Neural crest cell (in vitro differentiated cells): ENCODE data around the gene TAX1BP1. TPM values are rescaled to one million over a fixed set of nuclear protein-coding genes. Genes with fewer than 3 reads are reported as not detected.
"Not testable (repeated sequence)": the region's sequence is repeated elsewhere in the genome, so short reads cannot be mapped to it uniquely, and the experiment has no call there.

Source experiments
- DNase-seq: peaks from one replicate; pipeline ENCODE4 v3.0.0; 2021; ENCODE audit warnings: low read depth, mixed read lengths, low spot score
- H3K27ac Mint-ChIP-seq: one replicate; pipeline ENCODE4 v1.8.0; 2021; ENCODE audit warnings: mild to moderate bottlenecking, mixed read lengths; ENCODE audit not compliant: unreplicated experiment
- H3K27me3 Mint-ChIP-seq: 2 replicates; pipeline ENCODE4 v1.8.0; 2021; ENCODE audit warnings: low read depth, mild to moderate bottlenecking, mixed read lengths
- H3K36me3 Mint-ChIP-seq: 2 replicates; pipeline ENCODE4 v1.8.0; 2021; ENCODE audit warnings: low read depth, mild to moderate bottlenecking, mixed read lengths
- H3K4me1 Mint-ChIP-seq: 2 replicates; pipeline ENCODE4 v1.8.0; 2021; ENCODE audit warnings: mixed read lengths
- H3K4me3 Mint-ChIP-seq: one replicate; pipeline ENCODE4 v1.8.0; 2021; ENCODE audit warnings: mild to moderate bottlenecking, mixed read lengths
- H3K9me3 Mint-ChIP-seq: 2 replicates; pipeline ENCODE4 v1.8.0; 2021; ENCODE audit warnings: mixed read lengths
- total RNA-seq: library from RNA; stranded (reverse); gene quantifications from 2 replicates; pipeline ENCODE4 v1.2.1, GENCODE V29; 2021
- TF ChIP-seq, protein P1 (sequence below): fragments of 200-600 bp; sonication (generic); conservative IDR thresholded peaks from 2 replicates; pipeline ENCODE4 v1.5.0; 2021; ENCODE audit warnings: antibody characterized with exemption, mild to moderate bottlenecking

Gene TAX1BP1
- total RNA-seq, 1 donor from 2014 or later: 47.1 TPM

DNA sequence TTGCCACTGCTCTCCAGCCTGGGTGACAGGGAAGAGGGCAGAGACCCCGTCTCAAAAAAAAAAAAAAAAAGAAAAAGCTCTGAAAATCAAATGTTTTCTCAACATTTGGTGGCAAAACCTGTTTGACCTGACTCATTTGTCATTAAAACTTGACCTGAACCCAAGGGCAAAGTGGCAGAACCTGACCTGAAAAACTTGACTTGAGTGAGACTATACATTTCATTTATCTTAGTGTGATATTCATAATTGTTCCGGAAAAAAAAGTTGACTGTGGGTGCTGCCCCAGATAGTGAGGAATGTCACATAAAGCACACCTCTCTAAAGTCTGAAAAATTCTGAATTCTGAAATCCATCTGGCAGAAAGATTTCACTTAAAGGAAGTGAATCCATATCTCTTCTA, 2.3 kb upstream of the TAX1BP1 start:
- no peak for DNase-seq
- Mint-ChIP-seq H3K4me3 (no peak overlapping the region), H3K27ac (no peak overlapping the region), H3K4me1 (peaks cover 23% of the 10 kb centered on the region), H3K27me3 (peaks cover 3% of the 10 kb centered on the region), H3K9me3 (no peaks in the 10 kb centered on the region), H3K36me3 (no peaks in the 10 kb centered on the region)
- TF ChIP-seq, protein P1, sequence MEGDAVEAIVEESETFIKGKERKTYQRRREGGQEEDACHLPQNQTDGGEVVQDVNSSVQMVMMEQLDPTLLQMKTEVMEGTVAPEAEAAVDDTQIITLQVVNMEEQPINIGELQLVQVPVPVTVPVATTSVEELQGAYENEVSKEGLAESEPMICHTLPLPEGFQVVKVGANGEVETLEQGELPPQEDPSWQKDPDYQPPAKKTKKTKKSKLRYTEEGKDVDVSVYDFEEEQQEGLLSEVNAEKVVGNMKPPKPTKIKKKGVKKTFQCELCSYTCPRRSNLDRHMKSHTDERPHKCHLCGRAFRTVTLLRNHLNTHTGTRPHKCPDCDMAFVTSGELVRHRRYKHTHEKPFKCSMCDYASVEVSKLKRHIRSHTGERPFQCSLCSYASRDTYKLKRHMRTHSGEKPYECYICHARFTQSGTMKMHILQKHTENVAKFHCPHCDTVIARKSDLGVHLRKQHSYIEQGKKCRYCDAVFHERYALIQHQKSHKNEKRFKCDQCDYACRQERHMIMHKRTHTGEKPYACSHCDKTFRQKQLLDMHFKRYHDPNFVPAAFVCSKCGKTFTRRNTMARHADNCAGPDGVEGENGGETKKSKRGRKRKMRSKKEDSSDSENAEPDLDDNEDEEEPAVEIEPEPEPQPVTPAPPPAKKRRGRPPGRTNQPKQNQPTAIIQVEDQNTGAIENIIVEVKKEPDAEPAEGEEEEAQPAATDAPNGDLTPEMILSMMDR: no peak

DNA sequence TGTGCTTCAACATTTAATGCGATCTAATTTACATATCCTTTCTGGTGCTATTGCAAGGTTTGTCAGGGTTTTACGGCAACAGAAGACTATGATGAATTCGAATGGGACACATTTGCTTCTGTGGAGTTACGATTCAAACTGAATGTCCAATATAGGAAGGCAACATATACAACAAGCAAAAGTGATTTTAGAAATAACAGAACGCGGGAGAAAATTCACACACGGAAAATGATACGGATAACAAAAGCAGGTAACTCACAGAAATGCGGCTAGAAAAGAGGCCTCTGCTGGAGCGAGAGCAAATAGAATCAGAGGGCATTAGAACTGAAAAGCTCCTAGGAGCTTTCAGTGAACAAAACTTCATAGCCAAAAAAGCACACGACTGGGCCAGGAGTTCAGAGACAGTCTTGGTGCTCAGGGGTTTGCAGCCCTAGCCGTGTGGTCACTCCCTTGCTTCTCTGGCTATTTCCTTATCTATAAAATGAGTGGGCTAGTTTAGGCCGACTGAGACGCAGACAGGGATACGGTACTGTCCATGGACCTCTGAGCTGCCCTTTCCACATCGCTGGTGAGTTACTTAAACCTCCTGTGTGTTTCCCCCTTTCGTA, 557 bp upstream of the TAX1BP1 start:
- Mint-ChIP-seq H3K27ac (peak overlapping the region; percentile 91), H3K9me3 (no peaks in the 10 kb centered on the region), H3K36me3 (no peaks in the 10 kb centered on the region), H3K4me3 (peak overlapping the region; percentile 94), H3K27me3 (peaks cover 3% of the 10 kb centered on the region), H3K4me1 (peaks cover 23% of the 10 kb centered on the region)
- no peak for DNase-seq
- TF ChIP-seq, protein P1: no peak

DNA sequence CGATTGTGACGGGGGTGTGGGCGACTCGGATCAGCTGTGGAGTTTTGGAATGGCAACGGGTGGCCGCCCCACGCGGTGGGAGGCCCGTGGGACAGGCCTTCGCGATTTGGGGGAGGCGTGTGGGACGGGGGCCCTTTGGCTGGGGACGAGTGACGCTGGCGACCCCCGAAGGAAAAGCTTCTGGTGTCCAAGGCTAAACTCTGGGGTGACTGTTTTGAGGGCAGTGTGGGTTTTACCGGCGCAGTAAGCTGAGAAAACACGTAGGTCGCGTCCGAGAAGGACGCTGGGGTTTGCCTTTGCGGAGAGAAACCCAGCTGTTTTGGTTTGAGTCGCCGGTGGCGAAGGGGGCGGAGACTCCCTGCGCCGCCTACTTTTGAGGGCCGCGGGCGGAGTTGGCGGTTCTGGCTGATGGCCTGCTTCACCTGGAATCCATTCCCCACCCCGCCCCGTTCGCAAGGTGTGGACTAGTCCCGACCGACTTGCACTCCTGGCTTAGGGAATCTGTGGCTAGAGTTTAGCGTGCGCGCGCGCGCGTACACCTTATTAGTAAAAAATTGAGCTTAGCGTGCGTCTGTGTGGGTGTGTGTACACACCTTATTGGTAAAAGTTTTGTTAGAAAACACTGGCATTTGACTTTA, 606 bp downstream of the TAX1BP1 start:
- Mint-ChIP-seq H3K27me3 (peaks cover 3% of the 10 kb centered on the region), H3K27ac (peak overlapping the region; percentile 91), H3K4me1 (peaks cover 23% of the 10 kb centered on the region), H3K36me3 (no peaks in the 10 kb centered on the region), H3K4me3 (peak overlapping the region; percentile 94), H3K9me3 (no peaks in the 10 kb centered on the region)
- TF ChIP-seq, protein P1: no peak
- peak; percentile 57 for DNase-seq

DNA sequence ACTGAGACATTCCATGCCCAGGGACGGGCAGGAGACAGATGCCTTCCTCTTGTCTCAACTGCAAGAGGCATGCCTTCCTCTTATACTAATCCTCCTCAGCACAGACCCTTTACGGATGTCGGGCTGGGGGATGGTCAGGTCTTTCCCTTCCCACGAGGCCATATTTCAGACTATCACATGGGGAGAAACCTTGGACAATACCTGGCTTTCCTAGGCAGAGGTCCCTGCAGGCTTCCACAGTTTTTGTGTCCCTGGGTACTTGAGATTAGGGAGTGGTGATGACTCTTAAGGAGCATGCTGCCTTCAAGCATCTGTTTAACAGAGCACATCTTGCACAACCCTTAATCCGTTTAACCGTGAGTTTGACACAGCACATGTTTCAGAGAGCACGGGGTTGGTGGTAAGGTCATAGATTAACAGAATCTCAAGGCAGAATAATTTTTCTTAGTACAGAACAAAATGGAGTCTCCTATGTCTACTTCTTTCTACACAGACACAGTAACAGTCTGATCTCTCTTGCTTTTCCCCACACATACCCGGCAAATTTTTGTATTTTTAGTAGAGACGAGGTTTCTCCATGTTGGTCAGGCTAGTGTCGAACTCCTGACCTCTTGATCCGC, 2.2 kb downstream of the TAX1BP1 start:
- H3K4me1 Mint-ChIP-seq: peaks cover 23% of the 10 kb centered on the region
- not testable (repeated sequence) for H3K36me3 Mint-ChIP-seq, H3K9me3 Mint-ChIP-seq, H3K27ac Mint-ChIP-seq, DNase-seq, H3K27me3 Mint-ChIP-seq
- H3K4me3 Mint-ChIP-seq: peak overlapping the region; percentile 94

DNA sequence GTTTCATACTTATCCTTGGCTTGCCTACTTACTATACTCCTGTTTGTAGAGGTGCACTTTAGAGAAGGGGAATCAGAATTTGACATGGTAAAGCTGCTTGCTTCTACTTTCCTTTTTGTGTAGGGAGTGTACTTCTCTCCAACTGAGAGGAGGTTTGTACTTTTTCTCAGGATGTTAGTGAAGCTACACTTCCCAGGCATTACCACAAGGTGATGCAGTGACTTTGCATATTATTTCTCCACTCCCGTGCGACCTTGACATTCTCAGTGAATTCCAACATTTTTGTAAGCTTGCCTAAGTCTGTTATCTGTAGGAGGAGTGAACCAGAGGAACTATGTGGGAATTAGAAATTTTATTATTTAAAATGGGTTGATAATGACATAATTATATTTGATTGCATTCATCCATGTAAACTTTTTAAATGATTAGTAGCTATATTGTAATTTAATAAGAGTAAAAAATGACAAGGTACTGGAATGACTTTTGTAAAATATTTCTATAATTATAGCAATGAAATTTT, 5.2 kb downstream of the TAX1BP1 start:
- DNase-seq: peak; percentile 14
- Mint-ChIP-seq H3K4me3 (peak overlapping the region; percentile 79), H3K27me3 (no peaks in the 10 kb centered on the region), H3K9me3 (no peaks in the 10 kb centered on the region), H3K4me1 (peaks cover 16% of the 10 kb centered on the region), H3K36me3 (no peaks in the 10 kb centered on the region), H3K27ac (no peak overlapping the region)
- TF ChIP-seq, protein P1: peak; percentile 72

DNA sequence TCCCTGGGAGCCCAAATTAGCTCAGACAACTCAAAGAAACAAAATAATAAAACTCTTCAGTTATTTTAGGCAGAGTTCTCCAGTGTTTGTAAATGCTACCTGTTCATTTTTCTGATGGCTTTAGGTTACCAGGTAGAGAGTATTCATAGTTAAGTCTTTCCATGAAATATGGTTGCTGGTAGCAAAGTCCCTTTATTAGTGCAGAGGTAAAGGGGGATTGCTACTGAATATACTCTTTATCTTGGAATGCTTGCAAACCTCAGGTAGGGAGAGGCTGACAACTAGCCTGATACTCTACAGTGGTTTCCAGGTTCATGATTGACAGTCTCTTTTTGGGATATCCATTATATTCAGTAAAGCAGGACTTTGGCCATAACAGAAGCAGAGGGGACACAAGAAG, 6.5 kb downstream of the TAX1BP1 start:
- no peak for DNase-seq
- H3K9me3 Mint-ChIP-seq: no peaks in the 10 kb centered on the region
- no peak overlapping the region for H3K4me3 Mint-ChIP-seq
- H3K27ac Mint-ChIP-seq: no peak overlapping the region
- no peaks in the 10 kb centered on the region for H3K27me3 Mint-ChIP-seq
- TF ChIP-seq, protein P1: no peak
- peaks cover 6% of the 10 kb centered on the region for H3K4me1 Mint-ChIP-seq
- H3K36me3 Mint-ChIP-seq: peaks cover 3% of the 10 kb centered on the region
